HepG2 (cell line): ENCODE data around the gene SS18L1. TPM values are rescaled to one million over a fixed set of nuclear protein-coding genes. Genes with fewer than 3 reads are reported as not detected.

Experiments used
- ADNP ChIP-seq: sonication (generic); formaldehyde crosslinking; IDR thresholded peaks from 2 replicates; pipeline ENCODE4 v1.4.0; 2020; ENCODE audit warnings: missing genetic modification reagents
- ARID4A ChIP-seq: sonication (generic); formaldehyde crosslinking; IDR thresholded peaks from 2 replicates; pipeline ENCODE4 v1.5.0; 2020; ENCODE audit warnings: mild to moderate bottlenecking, missing genetic modification reagents, borderline replicate concordance
- ETV6 ChIP-seq: sonication (generic); formaldehyde crosslinking; conservative IDR thresholded peaks from 2 replicates; pipeline ENCODE4 v1.4.0; 2020; ENCODE audit warnings: missing genetic modification reagents
- FOXK1 ChIP-seq: sonication (generic); formaldehyde crosslinking; IDR thresholded peaks from 2 replicates; pipeline ENCODE4 v1.4.0; 2020; ENCODE audit warnings: low read depth, missing genetic modification reagents, borderline replicate concordance
- KDM5B ChIP-seq: sonication (generic); formaldehyde crosslinking; IDR thresholded peaks from 2 replicates; pipeline ENCODE4 v1.4.0; 2020; ENCODE audit warnings: missing genetic modification reagents, mild to moderate bottlenecking, borderline replicate concordance
- RCOR2 ChIP-seq: IDR thresholded peaks from 2 replicates; pipeline ENCODE4 v1.6.1; 2016; ENCODE audit warnings: missing biosample characterization, missing genetic modification reagents
- SIX4 ChIP-seq: sonication (generic); formaldehyde crosslinking; IDR thresholded peaks from 2 replicates; pipeline ENCODE4 v1.4.0; 2020; ENCODE audit warnings: missing genetic modification reagents
- ZNF280B ChIP-seq: sonication (generic); formaldehyde crosslinking; IDR thresholded peaks from 2 replicates; pipeline ENCODE4 v1.5.0; 2020; ENCODE audit warnings: missing genetic modification reagents, mild to moderate bottlenecking, borderline replicate concordance
- ZNF280D ChIP-seq: sonication (generic); formaldehyde crosslinking; IDR thresholded peaks from 2 replicates; pipeline ENCODE4 v1.5.1; 2020; ENCODE audit warnings: mild to moderate bottlenecking, missing genetic modification reagents
- ZNF383 ChIP-seq: sonication (generic); formaldehyde crosslinking; IDR thresholded peaks from 2 replicates; pipeline ENCODE4 v1.4.0; 2020; ENCODE audit warnings: missing genetic modification reagents, mild to moderate bottlenecking, borderline replicate concordance
- ZNF451 ChIP-seq: sonication (generic); formaldehyde crosslinking; IDR thresholded peaks from 2 replicates; pipeline ENCODE4 v1.5.0; 2020; ENCODE audit warnings: mild to moderate bottlenecking, missing genetic modification reagents
- ZNF496 ChIP-seq: sonication (generic); formaldehyde crosslinking; IDR thresholded peaks from 2 replicates; pipeline ENCODE4 v1.8.1; 2023; ENCODE audit warnings: mild to moderate bottlenecking, moderate library complexity, missing genetic modification reagents; ENCODE audit not compliant: insufficient replicate concordance
- ZNF598 ChIP-seq: sonication (generic); formaldehyde crosslinking; IDR thresholded peaks from 2 replicates; pipeline ENCODE4 v1.5.1; 2020; ENCODE audit warnings: mild to moderate bottlenecking, missing genetic modification reagents, borderline replicate concordance
- ZNF639 ChIP-seq: conservative IDR thresholded peaks from 2 replicates; pipeline ENCODE4 v1.6.1; 2018; ENCODE audit warnings: missing genetic modification reagents
- ZNF724P ChIP-seq: sonication (generic); formaldehyde crosslinking; IDR thresholded peaks from 2 replicates; pipeline ENCODE4 v1.8.0; 2022; ENCODE audit warnings: missing genetic modification reagents, borderline replicate concordance
- ZNF772 ChIP-seq: sonication (generic); formaldehyde crosslinking; IDR thresholded peaks from 2 replicates; pipeline ENCODE4 v1.5.0; 2020; ENCODE audit warnings: mild to moderate bottlenecking, missing genetic modification reagents
- ZSCAN25 ChIP-seq: sonication (generic); formaldehyde crosslinking; IDR thresholded peaks from 2 replicates; pipeline ENCODE4 v1.8.0; 2022; ENCODE audit warnings: mild to moderate bottlenecking, missing genetic modification reagents
- polyA plus RNA-seq, 8 experiments: library from polyadenylated mRNA; depleted of rRNA in 3 of 8; stranded (reverse) in 7 of 8; unstranded in 1 of 8; fragments of >200 nt; fragmentation: Illumina TruSeq in 4 of 8; extraction: Trizol in 4 of 8; gene quantifications; 2 replicates each; pipeline versions ENCODE4 v1.2.1 to v1.2.3, GENCODE V29; 2011 to 2016; ENCODE audit warnings: low read depth in 4 of 8, missing spikeins in 1 of 8, mixed read lengths in 1 of 8; ENCODE audit not compliant: insufficient read depth in 1 of 8
- total RNA-seq, 5 experiments: library from RNA; depleted of rRNA; stranded (reverse); fragments of >200 nt; fragmentation: Illumina TruSeq; extraction: Trizol; gene quantifications; 2 replicates each; pipeline ENCODE4 v1.2.3, GENCODE V29; 2016; ENCODE audit warnings: low read depth in 1 of 5

SS18L1 gene
- total and polyA plus RNA-seq, 2 of the 13 experiments (the other 11 are each of a cell fraction or from before 2014, with no cell fraction given), result 17.8 to 27.6 TPM

- TF ChIP-seq ARID4A (CRISPR knock-in tag) (peak; percentile 52; the same call in 1 of the 2 replicates), ETV6 (CRISPR knock-in tag) (peak; percentile 70; the same call in 1 of the 2 replicates), ZNF639 (CRISPR knock-in tag) (0 out of 2 replicates have a peak, but pooled peaks have one; percentile 22), ZNF598 (no peak; the same call in 1 of the 2 replicates), ADNP (no peak), ZNF280D (CRISPR knock-in tag) (0 out of 2 replicates have a peak, but pooled peaks have one; percentile 19), ZNF496 (CRISPR knock-in tag) (no peak), RCOR2 (CRISPR knock-in tag) (no peak), SIX4 (peak; percentile 48; the same call in 1 of the 2 replicates), ZNF451 (CRISPR knock-in tag) (peak; percentile 69; the same call in 1 of the 2 replicates), ZNF383 (CRISPR knock-in tag) (no peak), ZNF772 (CRISPR knock-in tag) (peak; percentile 60; the same call in 1 of the 2 replicates), KDM5B (CRISPR knock-in tag) (peak; percentile 54; the same call in 1 of the 2 replicates), ZNF280B (peak; percentile 68), FOXK1 (CRISPR knock-in tag) (0 out of 2 replicates have a peak, but pooled peaks have one; percentile 20), ZSCAN25 (CRISPR knock-in tag) (peak; percentile 8; the same call in 1 of the 2 replicates), ZNF724P (CRISPR knock-in tag) (peak; percentile 47; the same call in 1 of the 2 replicates)
Observed at GRCh38 chr20:62156592-62157386, 13.2 kb downstream of the SS18L1 start (continued).
